IPS-18c (cell line): ENCODE data around the gene ERCC1.
A peak's percentile ranks its signal among the peaks of the same experiment; 100 is the strongest.

ENCODE experiments used
- H3K4me3 ChIP-seq: 2 replicates; pipeline ENCODE4 v1.7.0; 2013; ENCODE audit warnings: low read depth, mild to moderate bottlenecking, low read length, moderate library complexity; ENCODE audit not compliant: insufficient read depth
- H3K9me3 ChIP-seq: one replicate; pipeline ENCODE4 v1.6.1; 2013; ENCODE audit warnings: mild to moderate bottlenecking, low read length, moderate library complexity; ENCODE audit not compliant: control insufficient read depth, insufficient read depth

The ERCC1 gene

DNA sequence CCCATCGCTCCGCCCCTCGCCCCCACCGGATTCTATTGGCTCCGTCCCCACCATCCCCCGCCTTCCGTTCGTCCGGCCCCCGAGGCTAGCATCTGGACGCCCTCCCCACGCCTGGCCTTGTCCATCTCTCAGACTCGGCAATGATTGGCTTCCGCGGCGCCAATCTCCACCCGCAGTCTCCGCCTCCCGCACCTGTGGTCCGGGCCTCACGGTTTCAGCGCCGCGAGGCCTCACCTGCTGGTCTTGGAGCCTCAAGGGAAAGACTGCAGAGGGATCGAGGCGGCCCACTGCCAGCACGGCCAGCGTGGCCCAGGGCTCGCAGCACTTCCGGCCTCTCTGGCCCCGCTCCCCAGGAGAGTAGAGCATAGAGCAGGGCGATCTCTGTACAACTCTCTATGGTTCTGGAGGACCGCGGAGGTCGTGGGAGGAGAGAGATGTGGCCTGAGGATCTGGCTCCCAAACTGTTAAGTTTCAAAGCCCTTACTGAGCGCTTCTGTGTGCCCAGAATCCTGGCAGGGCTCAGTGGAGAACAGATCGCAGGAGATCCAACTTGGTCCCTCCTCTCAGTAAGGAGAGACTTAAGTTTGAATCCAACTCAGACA lies at the start of gene ERCC1:
TSS of gene ERCC1 (minus strand) at position 329 of the 602 bp plus-strand sequence. CDS start 543 bp downstream, outside the sequence.
- no peaks in the 10 kb centered on the region for H3K9me3 ChIP-seq
- peak within 1 kb of the TSS; percentile 84 for H3K4me3 ChIP-seq

DNA sequence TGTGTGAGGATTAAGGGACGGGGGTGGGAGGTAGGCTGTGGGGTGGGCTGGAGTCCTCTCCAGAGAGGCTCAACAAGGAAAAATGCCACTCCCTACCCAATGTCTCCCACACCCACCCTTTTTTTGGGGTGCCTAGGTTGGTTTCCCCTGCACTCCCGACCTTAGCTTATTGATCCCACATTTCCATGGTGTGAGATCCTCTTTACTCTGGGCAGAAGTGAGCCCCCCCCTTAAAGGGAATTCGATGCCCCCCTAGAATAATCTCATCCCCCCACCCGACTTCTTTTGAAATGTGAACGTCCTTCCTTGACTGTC lies 49.6 kb upstream of the ERCC1 start:
- no peak overlapping the region; the same call in 1 of the 2 replicates for H3K4me3 ChIP-seq
- H3K9me3 ChIP-seq: no peaks in the 10 kb centered on the region

DNA sequence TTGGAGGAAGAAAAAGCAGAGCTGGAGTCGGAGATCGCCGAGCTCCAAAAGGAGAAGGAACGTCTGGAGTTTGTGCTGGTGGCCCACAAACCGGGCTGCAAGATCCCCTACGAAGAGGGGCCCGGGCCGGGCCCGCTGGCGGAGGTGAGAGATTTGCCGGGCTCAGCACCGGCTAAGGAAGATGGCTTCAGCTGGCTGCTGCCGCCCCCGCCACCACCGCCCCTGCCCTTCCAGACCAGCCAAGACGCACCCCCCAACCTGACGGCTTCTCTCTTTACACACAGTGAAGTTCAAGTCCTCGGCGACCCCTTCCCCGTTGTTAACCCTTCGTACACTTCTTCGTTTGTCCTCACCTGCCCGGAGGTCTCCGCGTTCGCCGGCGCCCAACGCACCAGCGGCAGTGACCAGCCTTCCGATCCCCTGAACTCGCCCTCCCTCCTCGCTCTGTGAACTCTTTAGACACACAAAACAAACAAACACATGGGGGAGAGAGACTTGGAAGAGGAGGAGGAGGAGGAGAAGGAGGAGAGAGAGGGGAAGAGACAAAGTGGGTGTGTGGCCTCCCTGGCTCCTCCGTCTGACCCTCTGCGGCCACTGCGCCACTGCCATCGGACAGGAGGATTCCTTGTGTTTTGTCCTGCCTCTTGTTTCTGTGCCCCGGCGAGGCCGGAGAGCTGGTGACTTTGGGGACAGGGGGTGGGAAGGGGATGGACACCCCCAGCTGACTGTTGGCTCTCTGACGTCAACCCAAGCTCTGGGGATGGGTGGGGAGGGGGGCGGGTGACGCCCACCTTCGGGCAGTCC lies 49.0 kb upstream of the ERCC1 start:
- H3K9me3 ChIP-seq: no peaks in the 10 kb centered on the region
- peak overlapping the region; percentile 53 for H3K4me3 ChIP-seq

DNA sequence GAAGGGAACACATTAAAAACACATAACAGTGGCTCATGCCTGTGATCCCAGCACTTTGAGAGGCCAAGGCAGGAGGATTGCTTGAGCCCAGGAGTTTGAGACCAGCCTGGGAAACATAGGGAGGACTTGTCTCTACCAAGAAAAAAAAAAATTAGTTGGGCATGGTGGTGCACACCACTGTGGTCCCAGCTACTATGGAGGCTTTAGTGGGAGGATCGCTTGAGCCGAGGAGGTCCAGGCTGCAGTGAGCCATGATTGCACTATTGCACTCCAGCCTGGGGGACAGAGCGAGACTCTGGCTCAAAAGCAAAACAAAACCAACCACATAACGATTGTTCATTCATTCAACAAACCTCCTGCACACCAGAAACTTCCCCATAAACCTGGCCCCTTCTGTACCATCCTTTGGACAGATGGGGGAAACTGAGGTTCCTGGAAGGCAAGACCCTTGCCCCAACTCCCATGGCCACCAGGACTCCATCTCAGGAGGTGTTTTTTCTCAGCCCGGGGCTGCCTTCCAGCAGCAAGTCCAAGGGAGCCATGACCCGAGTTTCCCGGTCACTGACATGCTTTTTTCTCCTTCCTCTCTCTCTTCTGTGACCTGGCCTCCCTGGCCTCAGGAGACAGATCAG lies 48.3 kb upstream of the ERCC1 start:
- Histone ChIP-seq H3K9me3 (no peaks in the 10 kb centered on the region), H3K4me3 (peak overlapping the region; percentile 53; the same call in 1 of the 2 replicates)

DNA sequence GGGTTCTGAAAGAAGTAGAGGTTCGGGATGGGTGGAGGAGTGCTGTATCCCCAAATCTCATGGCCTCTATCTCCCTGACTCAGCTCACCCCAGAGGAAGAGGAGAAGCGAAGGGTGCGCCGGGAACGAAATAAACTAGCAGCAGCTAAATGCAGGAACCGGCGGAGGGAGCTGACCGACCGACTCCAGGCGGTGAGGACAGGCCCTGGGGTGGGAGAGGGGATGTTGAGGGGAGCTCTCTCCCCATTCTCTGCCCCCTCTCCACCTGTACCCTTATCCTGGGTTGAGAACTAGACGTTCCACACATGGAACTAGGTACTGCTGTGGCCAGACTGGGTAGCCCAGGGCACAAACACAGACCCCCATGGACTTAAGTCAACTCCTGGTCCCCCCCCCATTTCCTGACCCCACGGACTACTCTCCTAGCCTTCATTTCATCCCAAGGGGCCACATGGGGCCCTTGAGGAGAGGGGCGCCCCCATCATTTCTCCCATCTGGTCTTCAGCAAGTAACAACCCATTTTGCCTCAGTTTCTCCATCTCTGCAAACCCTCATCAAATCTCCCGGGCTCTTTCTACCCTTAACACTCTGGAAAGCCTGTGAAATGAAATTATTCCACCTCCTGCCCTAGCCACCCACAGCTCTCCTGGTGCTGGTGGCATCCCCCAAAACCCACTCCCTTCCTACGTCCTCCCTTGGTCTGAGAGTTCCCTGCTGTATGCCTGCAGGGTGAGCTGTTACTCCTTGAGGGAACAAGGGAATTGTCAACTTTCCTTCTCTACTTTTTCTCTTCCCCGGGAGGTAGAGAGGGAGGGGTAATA lies 47.6 kb upstream of the ERCC1 start:
- Histone ChIP-seq H3K4me3 (no peak overlapping the region), H3K9me3 (no peaks in the 10 kb centered on the region)

DNA sequence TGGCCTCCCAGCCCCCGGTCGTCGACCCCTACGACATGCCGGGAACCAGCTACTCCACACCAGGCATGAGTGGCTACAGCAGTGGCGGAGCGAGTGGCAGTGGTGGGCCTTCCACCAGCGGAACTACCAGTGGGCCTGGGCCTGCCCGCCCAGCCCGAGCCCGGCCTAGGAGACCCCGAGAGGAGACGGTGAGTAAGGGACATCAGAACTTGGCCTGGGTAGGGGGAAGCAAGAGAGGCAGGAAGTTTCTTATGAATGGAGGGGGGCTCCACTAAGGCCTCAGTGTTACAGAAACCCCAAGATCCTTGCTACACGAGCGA lies 47.0 kb upstream of the ERCC1 start:
- Histone ChIP-seq H3K4me3 (no peak overlapping the region), H3K9me3 (no peaks in the 10 kb centered on the region)

DNA sequence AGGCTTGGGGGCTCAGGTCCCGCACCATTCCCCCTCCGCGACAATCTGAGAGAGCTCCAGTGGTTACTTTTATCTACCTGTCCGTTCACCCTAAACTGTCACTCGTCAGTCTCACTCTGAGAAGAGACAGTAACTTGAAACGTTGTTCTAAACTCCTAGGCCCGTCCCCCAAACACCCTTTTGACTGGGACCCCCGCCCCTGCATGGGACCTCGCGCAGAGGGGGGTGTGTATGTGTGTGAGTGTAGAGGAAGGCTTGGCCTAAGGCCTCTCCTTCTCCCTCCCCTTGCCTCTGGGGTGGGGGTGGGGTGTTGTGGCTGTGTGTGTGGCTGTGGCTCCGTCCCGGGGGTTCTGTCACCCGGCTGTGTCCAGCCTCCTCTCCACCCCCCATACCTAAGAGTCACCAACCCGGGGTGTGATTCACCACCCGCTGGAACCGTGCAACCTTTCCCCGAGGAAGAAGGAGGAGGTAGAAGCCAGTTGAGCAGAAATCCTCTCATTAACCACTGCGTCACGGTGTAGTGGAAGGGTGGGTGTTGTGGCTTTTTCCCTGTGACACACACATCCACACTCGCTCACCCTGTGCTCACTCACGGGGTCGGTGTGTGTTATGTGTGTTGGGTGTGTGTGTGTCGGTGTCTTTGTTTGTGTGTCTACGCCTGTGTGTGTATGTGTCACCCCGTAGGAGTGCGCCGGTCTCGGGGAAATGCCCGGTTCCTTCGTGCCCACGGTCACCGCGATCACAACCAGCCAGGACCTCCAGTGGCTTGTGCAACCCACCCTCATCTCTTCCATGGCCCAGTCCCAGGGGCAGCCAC lies 46.4 kb upstream of the ERCC1 start:
- H3K4me3 ChIP-seq: peak overlapping the region; percentile 70
- H3K9me3 ChIP-seq: no peaks in the 10 kb centered on the region

DNA sequence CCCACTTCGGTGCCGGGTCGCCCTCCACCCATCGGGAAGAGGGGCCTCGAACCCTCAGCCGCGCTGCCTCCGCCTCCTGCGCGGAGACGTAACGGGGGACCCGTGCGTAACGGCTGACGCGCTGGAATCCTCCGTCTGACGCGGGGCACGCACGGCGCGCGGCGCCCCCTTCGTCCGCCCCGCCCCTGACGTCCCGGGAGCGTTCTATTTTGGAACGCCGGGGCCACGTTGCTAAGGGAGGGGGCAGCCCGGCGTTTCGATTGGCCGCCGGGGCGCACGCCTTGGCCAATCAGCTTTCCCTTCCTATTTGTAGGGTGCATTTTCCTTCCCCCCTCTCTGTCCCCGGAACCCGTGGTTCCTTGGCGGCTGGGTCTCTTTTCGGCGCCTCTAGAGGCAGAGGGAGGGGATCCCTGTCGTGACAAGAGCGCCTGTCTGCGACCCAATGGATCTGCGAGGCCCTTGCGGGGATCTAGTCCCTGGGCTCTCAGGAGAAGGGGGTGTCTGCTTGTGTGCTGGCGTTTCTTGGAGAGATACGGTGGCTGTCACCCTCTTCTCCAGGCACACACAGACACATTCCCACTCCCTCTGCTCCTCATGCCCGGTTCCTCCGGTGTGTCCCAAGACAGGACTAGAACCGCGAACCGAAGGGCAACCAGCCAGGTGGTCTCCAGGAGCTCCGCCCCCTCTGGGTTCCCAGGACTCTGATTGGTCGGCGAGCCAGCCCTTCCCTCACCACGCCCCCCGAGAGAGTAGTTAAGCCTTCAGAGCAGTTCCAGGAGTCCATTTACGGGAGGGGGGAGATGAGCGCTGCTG lies 45.6 kb upstream of the ERCC1 start:
- Histone ChIP-seq H3K4me3 (peak overlapping the region; percentile 82), H3K9me3 (no peaks in the 10 kb centered on the region)

DNA sequence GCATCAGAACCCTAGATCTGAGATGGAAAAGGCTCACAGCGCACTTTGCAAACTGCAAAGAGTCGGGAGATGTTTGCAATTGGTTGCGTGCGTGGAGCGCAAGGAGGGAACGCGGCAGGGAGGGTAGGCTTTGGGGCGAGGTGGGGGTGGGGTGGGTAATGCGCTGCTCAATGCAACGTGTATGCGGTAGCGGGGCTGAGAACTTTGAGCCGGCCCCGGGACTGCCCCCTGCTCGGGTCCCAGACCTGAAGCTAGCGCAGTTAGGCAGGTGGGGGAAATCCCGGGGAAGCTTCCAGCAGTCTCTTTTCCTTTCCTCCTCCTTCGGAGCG lies 45.0 kb upstream of the ERCC1 start:
- Histone ChIP-seq H3K9me3 (no peaks in the 10 kb centered on the region), H3K4me3 (peak overlapping the region; percentile 82)

DNA sequence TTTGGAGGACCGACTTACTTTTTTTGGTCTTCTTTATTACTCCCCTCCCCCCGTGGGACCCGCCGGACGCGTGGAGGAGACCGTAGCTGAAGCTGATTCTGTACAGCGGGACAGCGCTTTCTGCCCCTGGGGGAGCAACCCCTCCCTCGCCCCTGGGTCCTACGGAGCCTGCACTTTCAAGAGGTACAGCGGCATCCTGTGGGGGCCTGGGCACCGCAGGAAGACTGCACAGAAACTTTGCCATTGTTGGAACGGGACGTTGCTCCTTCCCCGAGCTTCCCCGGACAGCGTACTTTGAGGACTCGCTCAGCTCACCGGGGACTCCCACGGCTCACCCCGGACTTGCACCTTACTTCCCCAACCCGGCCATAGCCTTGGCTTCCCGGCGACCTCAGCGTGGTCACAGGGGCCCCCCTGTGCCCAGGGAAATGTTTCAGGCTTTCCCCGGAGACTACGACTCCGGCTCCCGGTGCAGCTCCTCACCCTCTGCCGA lies 44.5 kb upstream of the ERCC1 start:
- Histone ChIP-seq H3K4me3 (peak overlapping the region; percentile 82), H3K9me3 (no peaks in the 10 kb centered on the region)

DNA sequence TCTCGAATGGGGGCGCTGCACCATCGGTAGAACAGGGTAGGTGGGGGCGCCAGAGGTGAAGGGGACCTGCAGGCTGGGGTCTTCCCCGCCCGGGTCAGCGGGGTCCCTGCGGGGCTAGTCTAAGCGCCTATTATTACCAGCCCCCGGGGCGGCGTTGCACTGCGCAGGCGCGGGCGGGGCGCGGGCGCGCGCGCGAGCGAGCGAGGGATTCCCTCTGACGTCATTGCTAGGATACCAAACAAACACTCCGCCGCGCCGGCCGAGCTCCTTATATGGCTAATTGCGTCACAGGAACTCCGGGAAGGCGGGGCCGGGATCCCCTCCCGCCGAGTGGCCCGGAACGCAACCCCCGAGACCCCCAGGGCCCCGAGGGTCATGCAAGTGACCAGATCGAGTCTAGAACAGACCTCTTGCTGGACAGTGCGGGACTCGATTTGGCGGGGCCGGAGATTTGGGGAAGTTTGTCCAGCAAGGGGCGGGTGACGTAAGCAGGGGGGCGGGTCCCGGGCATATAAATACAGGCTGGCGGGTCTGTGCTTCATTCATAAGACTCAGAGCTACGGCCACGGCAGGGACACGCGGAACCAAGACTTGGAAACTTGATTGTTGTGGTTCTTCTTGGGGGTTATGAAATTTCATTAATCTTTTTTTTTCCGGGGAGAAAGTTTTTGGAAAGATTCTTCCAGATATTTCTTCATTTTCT lies 43.9 kb upstream of the ERCC1 start, which contains the start of gene FOSB:
TSS of gene FOSB (plus strand) at position 541 of the 703 bp plus-strand sequence. CDS start 591 bp downstream, outside the sequence.
- peak within 1 kb of the TSS; percentile 82 for H3K4me3 ChIP-seq
- H3K9me3 ChIP-seq: no peaks in the 10 kb centered on the region

DNA sequence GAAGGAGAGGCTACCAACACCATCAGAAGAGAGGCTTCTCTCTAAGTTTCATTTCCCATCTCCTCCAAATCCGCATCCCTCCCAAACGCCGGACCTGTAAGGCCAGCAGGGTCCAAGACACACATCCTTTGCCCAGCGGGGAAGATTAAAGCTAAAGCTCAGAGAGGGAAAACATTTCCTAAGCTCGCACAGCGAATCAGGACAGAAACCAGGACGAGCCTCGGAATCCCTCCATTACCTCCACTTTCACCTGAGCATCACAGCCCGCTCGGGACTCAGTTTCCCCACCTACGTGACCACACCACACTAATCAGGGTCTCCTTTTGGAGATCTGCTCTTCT lies 43.4 kb upstream of the ERCC1 start:
- Histone ChIP-seq H3K9me3 (no peaks in the 10 kb centered on the region), H3K4me3 (peak overlapping the region; percentile 82)

DNA sequence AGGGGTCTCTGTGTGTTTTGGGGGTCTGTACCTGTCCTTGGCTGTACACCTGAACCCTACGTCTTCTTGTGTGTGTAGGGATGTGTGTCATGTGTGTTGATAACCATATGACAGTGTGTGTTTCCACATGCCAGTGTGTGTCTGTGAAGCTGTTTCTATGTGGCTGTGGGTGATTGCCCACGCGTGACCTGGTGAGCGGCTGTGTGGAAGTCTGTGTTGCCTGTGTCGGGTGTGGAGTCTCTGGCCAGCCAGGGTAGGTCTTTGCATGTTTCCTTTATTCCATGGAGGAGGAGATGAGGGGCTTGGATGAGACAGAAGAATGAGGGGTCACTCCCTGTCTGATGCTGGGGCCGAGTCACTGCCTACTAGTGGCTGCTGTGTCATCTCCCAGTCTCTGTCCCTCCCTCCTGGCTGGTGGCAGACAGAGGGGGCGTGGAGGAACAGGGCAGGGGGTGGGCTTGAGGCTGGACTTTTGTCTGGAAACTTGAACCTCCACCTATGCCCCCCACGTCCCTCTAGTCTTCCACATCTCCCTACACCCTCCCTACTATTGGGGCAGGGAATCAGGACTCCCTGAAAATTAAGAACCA lies 41.2 kb upstream of the ERCC1 start:
- Histone ChIP-seq H3K4me3 (no peak overlapping the region), H3K9me3 (no peaks in the 10 kb centered on the region)

DNA sequence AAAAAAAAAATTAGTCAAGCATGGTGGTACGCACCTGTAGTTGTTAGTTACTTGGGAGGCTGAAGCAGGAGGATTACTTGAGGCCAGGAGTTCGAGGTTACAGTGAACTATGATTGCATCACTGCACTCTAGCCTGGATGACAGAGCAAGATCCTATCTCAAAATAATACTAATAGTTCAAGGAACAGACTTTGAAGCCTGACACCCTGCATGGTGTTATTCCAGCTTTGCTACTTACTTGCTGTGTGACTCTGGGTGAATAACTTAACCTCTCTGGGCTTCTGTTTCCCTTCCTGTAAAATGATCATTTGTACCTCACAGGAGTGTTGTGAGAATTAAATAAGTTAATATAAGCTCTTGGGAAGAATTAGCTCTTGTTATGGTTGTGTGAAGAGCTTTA lies 40.6 kb upstream of the ERCC1 start:
- Histone ChIP-seq H3K9me3 (no peaks in the 10 kb centered on the region), H3K4me3 (no peak overlapping the region)

DNA sequence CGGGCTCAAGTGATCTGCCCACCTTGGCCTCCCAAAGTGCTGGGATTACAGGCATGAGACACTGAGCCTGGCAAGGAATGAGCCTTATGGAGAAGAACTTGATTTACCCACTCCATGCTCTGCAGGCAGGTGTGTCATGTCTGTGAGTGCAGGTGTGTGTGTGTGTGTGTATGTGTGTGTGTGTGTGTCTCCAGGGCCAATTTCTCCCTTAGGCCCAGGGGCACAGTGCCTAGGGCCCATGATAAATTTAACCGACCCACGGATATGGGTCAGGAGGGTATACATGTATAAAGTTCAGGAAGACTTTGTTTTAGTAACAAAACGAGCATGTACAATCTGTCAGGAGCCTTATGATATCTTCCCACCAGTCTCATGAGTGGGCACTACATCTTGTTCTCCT lies 39.5 kb upstream of the ERCC1 start:
- no peaks in the 10 kb centered on the region for H3K9me3 ChIP-seq

More for the DNA sequence above, 39.5 kb upstream of the ERCC1 start:
- H3K4me3 ChIP-seq: no peak overlapping the region
